H9 (cell line): ENCODE measurements around the gene ATG7. TPM values are rescaled to one million over a fixed set of nuclear protein-coding genes. Genes with fewer than 3 reads are reported as not detected.

Source experiments
- DNase-seq: peaks from one replicate; pipeline ENCODE4 v3.0.0-alpha.2; 2017
- H2AFZ ChIP-seq: one replicate; pipeline ENCODE4 v1.6.1; 2013; ENCODE audit warnings: mild to moderate bottlenecking, low read length, control low read depth, moderate library complexity
- H2AK5ac ChIP-seq: 2 replicates; pipeline ENCODE4 v1.6.1; 2013; ENCODE audit warnings: low read length, control low read depth, mixed read lengths; ENCODE audit not compliant: insufficient read length
- H2BK120ac ChIP-seq: one replicate; pipeline ENCODE4 v1.6.1; 2013; ENCODE audit warnings: low read depth, mild to moderate bottlenecking, low read length, control low read depth, inconsistent platforms; ENCODE audit not compliant: poor library complexity, severe bottlenecking
- H2BK12ac ChIP-seq: 2 replicates; pipeline ENCODE4 v1.6.1; 2013; ENCODE audit warnings: low read length, control low read depth, mixed read lengths, low read depth; ENCODE audit not compliant: insufficient read length
- H2BK15ac ChIP-seq: 2 replicates; pipeline ENCODE4 v1.6.1; 2013; ENCODE audit warnings: low read depth, low read length, control low read depth
- H2BK20ac ChIP-seq: one replicate; pipeline ENCODE4 v1.6.1; 2013; ENCODE audit warnings: low read depth, mild to moderate bottlenecking, low read length, control low read depth, inconsistent platforms; ENCODE audit not compliant: poor library complexity, severe bottlenecking
- H2BK5ac ChIP-seq: 2 replicates; pipeline ENCODE4 v1.6.1; 2013; ENCODE audit warnings: low read length, control low read depth, mixed read lengths; ENCODE audit not compliant: insufficient read length
- H3K14ac ChIP-seq: 2 replicates; pipeline ENCODE4 v1.6.1; 2013; ENCODE audit warnings: low read length, control low read depth; ENCODE audit not compliant: insufficient read depth
- H3K18ac ChIP-seq: 2 replicates; pipeline ENCODE4 v1.6.1; 2013; ENCODE audit warnings: low read depth, mild to moderate bottlenecking, mixed read lengths, low read length, control low read depth; ENCODE audit not compliant: insufficient read length
- H3K23ac ChIP-seq: 2 replicates; pipeline ENCODE4 v1.6.1; 2013; ENCODE audit warnings: low read length, control low read depth, mixed read lengths, low read depth; ENCODE audit not compliant: insufficient read length
- H3K23me2 ChIP-seq: 2 replicates; pipeline ENCODE4 v1.6.1; 2013; ENCODE audit warnings: low read depth, mild to moderate bottlenecking, mixed read lengths, low read length, control low read depth; ENCODE audit not compliant: insufficient read length, poor library complexity, severe bottlenecking
- H3K27ac ChIP-seq: 2 replicates; pipeline ENCODE4 v1.5.1; 2013; ENCODE audit warnings: low read length, control low read depth, mixed read lengths, low read depth; ENCODE audit not compliant: insufficient read length
- H3K27me3 ChIP-seq: 2 replicates; pipeline ENCODE4 v1.6.1; 2013; ENCODE audit warnings: low read length, control low read depth, inconsistent platforms; ENCODE audit not compliant: insufficient read depth
- H3K4ac ChIP-seq: 2 replicates; pipeline ENCODE4 v1.6.1; 2013; ENCODE audit warnings: low read depth, mild to moderate bottlenecking, control low read depth, inconsistent platforms, low read length, moderate library complexity
- H3K4me1 ChIP-seq: 2 replicates; pipeline ENCODE4 v1.6.1; 2013; ENCODE audit warnings: low read length, control low read depth, inconsistent platforms; ENCODE audit not compliant: insufficient read depth
- H3K4me2 ChIP-seq: 2 replicates; pipeline ENCODE4 v1.6.1; 2013; ENCODE audit warnings: low read length, control low read depth, mixed read lengths; ENCODE audit not compliant: insufficient read length, insufficient read depth
- H3K56ac ChIP-seq: 2 replicates; pipeline ENCODE4 v1.6.1; 2013; ENCODE audit warnings: low read depth, mild to moderate bottlenecking, mixed read lengths, low read length, control low read depth; ENCODE audit not compliant: insufficient read length
- H3K79me1 ChIP-seq: 2 replicates; pipeline ENCODE4 v1.6.1; 2013; ENCODE audit warnings: low read depth, mild to moderate bottlenecking, moderate library complexity, low read length, control low read depth, inconsistent platforms; ENCODE audit not compliant: insufficient read depth, poor library complexity, severe bottlenecking
- H3K79me2 ChIP-seq: 2 replicates; pipeline ENCODE4 v1.6.1; 2013; ENCODE audit warnings: low read length, control low read depth, inconsistent platforms; ENCODE audit not compliant: insufficient read depth
- H3K9ac ChIP-seq: 2 replicates; pipeline ENCODE4 v1.6.1; 2013; ENCODE audit warnings: low read length, control low read depth, mixed read lengths; ENCODE audit not compliant: insufficient read length; ENCODE audit errors: extremely low read depth
- H3K9me3 ChIP-seq: one replicate; pipeline ENCODE4 v1.6.1; 2013; ENCODE audit warnings: low read depth, low read length, inconsistent platforms; ENCODE audit not compliant: control insufficient read depth
- H3T11ph ChIP-seq: one replicate; pipeline ENCODE4 v1.6.1; 2013; ENCODE audit warnings: mild to moderate bottlenecking, low read length, control low read depth, inconsistent platforms
- H4K20me1 ChIP-seq: one replicate; pipeline ENCODE4 v1.6.1; 2013; ENCODE audit not compliant: control insufficient read depth, insufficient read length, insufficient read depth
- H4K5ac ChIP-seq: 2 replicates; pipeline ENCODE4 v1.6.1; 2013; ENCODE audit warnings: low read depth, mild to moderate bottlenecking, mixed read lengths, low read length, control low read depth; ENCODE audit not compliant: insufficient read length
- H4K8ac ChIP-seq: replicated peaks from 2 replicates; pipeline ENCODE4 v1.6.1; 2013; ENCODE audit warnings: low read length, control low read depth, mixed read lengths, low read depth; ENCODE audit not compliant: insufficient read length
- H4K91ac ChIP-seq: 2 replicates; pipeline ENCODE4 v1.6.1; 2013; ENCODE audit warnings: low read depth, mild to moderate bottlenecking, moderate library complexity, mixed read lengths, low read length, control low read depth; ENCODE audit not compliant: insufficient read length
- H3K27ac Mint-ChIP-seq, 3 experiments: 2 replicates in 2 of 3; 3 replicates in 1 of 3; pipeline ENCODE4 v1.8.0; 2020 to 2021; ENCODE audit warnings: mixed read lengths in 3 of 3, mild to moderate bottlenecking in 1 of 3, moderate library complexity in 1 of 3
- H3K27me3 Mint-ChIP-seq: 2 replicates; pipeline ENCODE4 v1.8.0; 2021; ENCODE audit warnings: low read depth, mild to moderate bottlenecking, moderate library complexity, mixed read lengths
- H3K36me3 Mint-ChIP-seq, 3 experiments: 2 replicates in 2 of 3; 3 replicates in 1 of 3; pipeline ENCODE4 v1.8.0; 2020 to 2021; ENCODE audit warnings: low read depth in 3 of 3, mixed read lengths in 3 of 3; ENCODE audit not compliant: insufficient read depth in 1 of 3
- H3K4me1 Mint-ChIP-seq, 2 experiments: 2 replicates each; pipeline ENCODE4 v1.8.0; 2020; ENCODE audit warnings: mixed read lengths in 2 of 2
- H3K4me3 Mint-ChIP-seq, 2 experiments: 2 replicates in 1 of 2; 3 replicates in 1 of 2; pipeline ENCODE4 v1.8.0; 2020 to 2021; ENCODE audit warnings: mild to moderate bottlenecking in 2 of 2, mixed read lengths in 2 of 2, moderate library complexity in 1 of 2
- H3K9me3 Mint-ChIP-seq, 2 experiments: 2 replicates in 1 of 2; 3 replicates in 1 of 2; pipeline ENCODE4 v1.8.0; 2020; ENCODE audit warnings: mild to moderate bottlenecking in 2 of 2, mixed read lengths in 2 of 2, moderate library complexity in 1 of 2
- CTCF ChIP-seq: fragments of 200-600 bp; sonication (generic); conservative IDR thresholded peaks from 3 replicates; pipeline ENCODE4 v1.8.0; 2021; ENCODE audit warnings: antibody characterized with exemption, mild to moderate bottlenecking
- WGBS: extraction: QIAGEN DNeasy Blood & Tissue Kit; methylation state at CpG from one replicate; pipeline ENCODE4 v1.1.7; 2013; ENCODE audit warnings: missing lambda C conversion rate, low lambda C conversion rate, mixed read lengths; ENCODE audit not compliant: insufficient read length; ENCODE audit errors: extremely low coverage; 5-methylcytosine and 5-hydroxymethylcytosine counted together
- total RNA-seq: library from RNA; stranded (reverse); gene quantifications from 2 replicates; pipeline ENCODE4 v1.2.1, GENCODE V29; 2021

The ATG7 gene
- total RNA-seq, 1 experiment from 2014 or later = 17.9 TPM

GRCh38 chr3:11400213-11400612 lies 128.0 kb downstream of the ATG7 start:
- no peak overlapping the region for H3K4me3 Mint-ChIP-seq
- Histone ChIP-seq H2BK5ac (no peak overlapping the region), H4K5ac (no peak overlapping the region), H2BK15ac (no peak overlapping the region), H3K4me1 (no peaks in the 10 kb centered on the region), H3K23ac (no peak overlapping the region), H2AFZ (no peak overlapping the region), H2BK20ac (no peak overlapping the region), H2AK5ac (no peak overlapping the region), H3K27ac (no peak overlapping the region), H3K9me3 (no peaks in the 10 kb centered on the region), H4K20me1 (no peaks in the 10 kb centered on the region), H3T11ph (no peak overlapping the region), H3K79me2 (no peaks in the 10 kb centered on the region), H3K4ac (no peak overlapping the region), H3K56ac (no peak overlapping the region), H3K18ac (no peak overlapping the region), H3K9ac (no peak overlapping the region), H3K4me2 (no peak overlapping the region), H4K91ac (no peak overlapping the region), H3K79me1 (no peaks in the 10 kb centered on the region), H3K27me3 (no peaks in the 10 kb centered on the region), H4K8ac (no peak overlapping the region), H2BK12ac (no peak overlapping the region), H2BK120ac (no peak overlapping the region), H3K14ac (no peak overlapping the region), H3K23me2 (no peaks in the 10 kb centered on the region)
- no peak for TF ChIP-seq CTCF
- no peak overlapping the region for H3K27ac Mint-ChIP-seq
- no peak for DNase-seq
- no CpG with 5 or more reads among the region's 4 CpGs for WGBS
- no peaks in the 10 kb centered on the region; a peak in 1 of 4 replicates for H3K4me1 Mint-ChIP-seq
- H3K9me3 Mint-ChIP-seq = peaks cover 0 to 7% of the 10 kb centered on the region in 2 experiments; a peak in 1 of 5 replicates
- H3K36me3 Mint-ChIP-seq = peaks cover 4 to 9% (median 7%) of the 10 kb centered on the region in 3 experiments; a peak in 6 of 7 replicates
- H3K27me3 Mint-ChIP-seq = no peaks in the 10 kb centered on the region
